SK-N-MC (cell line): ENCODE results near the gene ZP2.

Experiments used
- EZH2 ChIP-seq: fragments of 200-600 bp; sonication (generic); IDR thresholded peaks from one replicate; pipeline ENCODE4 v1.6.1; 2017; ENCODE audit warnings: antibody characterized with exemption
- FOXP2 ChIP-seq: optimal IDR thresholded peaks from 2 replicates; pipeline ENCODE3; 2011; ENCODE audit warnings: mild to moderate bottlenecking, moderate library complexity; ENCODE audit not compliant: insufficient read depth; ENCODE audit errors: extremely low read length, control extremely low read depth
- POLR2AphosphoS5 ChIP-seq: IDR thresholded peaks from 2 replicates; pipeline ENCODE4 v1.6.1; 2012; ENCODE audit warnings: mild to moderate bottlenecking, low read depth, low read length, borderline replicate concordance

- TF ChIP-seq EZH2: no peak
- no peak for TF ChIP-seq POLR2AphosphoS5
- no peak for TF ChIP-seq FOXP2
Observed at GRCh38 chr16:21244518-21245215, 33.3 kb upstream of the ZP2 start.
